ENCODE data around the gene CASZ1. TPM values are rescaled to one million over a fixed set of nuclear protein-coding genes. Genes with fewer than 3 reads are reported as not detected.

CASZ1 gene
- total and polyA plus RNA-seq, 9 of the 15 experiments (the other 6 are each of a cell fraction or from before 2014, with no cell fraction given) = 0.01 to 4.0 (median 0.76) TPM; not detected in 1

GRCh38 chr1:10673109-10673711 is 123.2 kb downstream of the CASZ1 start:
- H3K27me3 ChIP-seq (ENCODE audit: control insufficient read depth in 2 of 2, insufficient read depth in 2 of 2, low read length in 2 of 2) = peaks cover 55 to 93% of the 10 kb centered on the region in 2 experiments
- CTCF ChIA-PET (ENCODE audit: low intra/inter-chr PET ratio) = no interaction called here
- no peaks in the 10 kb centered on the region for H3K9me1 ChIP-seq (ENCODE audit: control insufficient read depth, insufficient read depth, low read length)
- FAIRE-seq (no peak), ATAC-seq (no peak), DNase-seq (ENCODE audit: extremely low read depth in 1 of 4, low spot score in 3 of 4) (no peak)
- no peak overlapping the region for H2AFZ ChIP-seq (ENCODE audit: low read depth, low read length)
- H3K36me3 ChIP-seq (ENCODE audit: control insufficient read depth, insufficient read depth, low read length) = no peaks in the 10 kb centered on the region
- intact Hi-C loops (cut with micrococcal nuclease) (no loop called here), in situ Hi-C loops (cut with MboI) (no loop called here)
- H3K27ac ChIP-seq (ENCODE audit: extremely low read depth, low read depth, low read length) = no peak overlapping the region
- no peak overlapping the region for H3K4me2 ChIP-seq (ENCODE audit: insufficient read depth, low read length)
- H3K9me3 ChIP-seq (replicated peaks; ENCODE audit: control insufficient read depth, insufficient read depth, low read depth, low read length) = no peaks in the 10 kb centered on the region
- BruUV-seq (replicated peaks) = no TSS peak
- H3K4me3 ChIP-seq = no peak overlapping the region
- no peak overlapping the region for H3K9ac ChIP-seq (ENCODE audit: insufficient read depth in 1 of 2, low read depth in 2 of 2, low read length in 2 of 2)
- 14% methylated on average over 14 of the region's 19 CpGs for WGBS (ENCODE audit: insufficient coverage, low coverage, missing lambda C conversion rate)
- H4K20me1 ChIP-seq (replicated peaks; ENCODE audit: control insufficient read depth, insufficient read depth, low read length) = peaks cover 29% of the 10 kb centered on the region
- POLR2A ChIA-PET = no interaction called here
- no peak for TF ChIP-seq USF1 (CRISPR knock-in tag; IDR thresholded peaks at IDR 0.05)
- peak; percentile 20; the same call in 1 of the 2 replicates for TF ChIP-seq REST (IDR thresholded peaks at IDR 0.05; ENCODE audit: borderline replicate concordance)
- no peak for TF ChIP-seq REST (CRISPR knock-in tag; IDR thresholded peaks at IDR 0.05; ENCODE audit: low read depth)
- TF ChIP-seq E4F1 (CRISPR knock-in tag; IDR thresholded peaks at IDR 0.05; ENCODE audit: borderline replicate concordance) = no peak
- H3K4me1 ChIP-seq (replicated peaks in 1 of 2; ENCODE audit: control insufficient read depth in 2 of 2, insufficient read depth in 2 of 2, low read length in 2 of 2) = peaks cover 0 to 47% of the 10 kb centered on the region in 2 experiments; a peak in 2 of 5 replicates
- H3K79me2 ChIP-seq (ENCODE audit: control insufficient read depth, insufficient read depth, low read length) = no peaks in the 10 kb centered on the region
